ENCODE measurements around the gene MYO15B.

The MYO15B gene

DNA sequence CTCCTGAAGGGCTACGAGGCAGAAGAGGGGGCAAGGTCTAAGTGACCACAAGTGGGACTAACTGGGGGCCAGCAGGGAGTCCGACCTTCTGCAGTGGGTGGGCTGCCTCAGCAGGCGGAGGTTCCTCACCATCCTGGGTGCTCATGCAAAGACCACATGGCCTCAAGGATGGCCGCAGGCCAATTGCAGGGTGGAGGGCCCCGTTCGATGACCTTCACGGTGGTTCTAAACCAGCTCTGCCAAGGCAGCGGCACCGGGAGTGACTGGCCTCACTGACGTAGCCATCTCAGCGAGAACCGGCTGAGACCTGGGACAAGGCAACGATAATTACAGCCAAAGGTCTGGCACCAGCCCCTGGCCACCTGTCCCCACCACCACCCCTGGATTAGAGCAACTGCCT, 51.3 kb downstream of the MYO15B start:
- no peak for TF ChIP-seq REST (IDR thresholded peaks at IDR 0.05; ENCODE audit: insufficient read depth in 1 of 2, low read depth in 2 of 2, low read length in 2 of 2)
- no peak for TF ChIP-seq FOXP2 (optimal IDR thresholded peaks at IDR 0.05; ENCODE audit: borderline replicate concordance, extremely low read depth, extremely low read length, insufficient read depth)
- TF ChIP-seq SIN3A (IDR thresholded peaks at IDR 0.05; ENCODE audit: borderline replicate concordance, insufficient read depth, low read length): no peak
- TF ChIP-seq POLR2AphosphoS5 (IDR thresholded peaks at IDR 0.05; ENCODE audit: low read depth, low read length): no peak
- TF ChIP-seq TAF1 (IDR thresholded peaks at IDR 0.05; ENCODE audit: borderline replicate concordance, insufficient read depth, low read length): no peak

- TF ChIP-seq FOXP2 (optimal IDR thresholded peaks at IDR 0.05; ENCODE audit: borderline replicate concordance, extremely low read depth, extremely low read length, insufficient read depth): no peak
- TF ChIP-seq REST (IDR thresholded peaks at IDR 0.05; ENCODE audit: insufficient read depth in 1 of 2, low read depth in 2 of 2, low read length in 2 of 2): no peak
- no peak for TF ChIP-seq SIN3A (IDR thresholded peaks at IDR 0.05; ENCODE audit: borderline replicate concordance, insufficient read depth, low read length)
- TF ChIP-seq POLR2AphosphoS5 (IDR thresholded peaks at IDR 0.05; ENCODE audit: low read depth, low read length): no peak
- TF ChIP-seq TAF1 (IDR thresholded peaks at IDR 0.05; ENCODE audit: borderline replicate concordance, insufficient read depth, low read length): no peak
Measured at GRCh38 chr17:75639327-75639726, 51.7 kb downstream of the MYO15B start.

DNA sequence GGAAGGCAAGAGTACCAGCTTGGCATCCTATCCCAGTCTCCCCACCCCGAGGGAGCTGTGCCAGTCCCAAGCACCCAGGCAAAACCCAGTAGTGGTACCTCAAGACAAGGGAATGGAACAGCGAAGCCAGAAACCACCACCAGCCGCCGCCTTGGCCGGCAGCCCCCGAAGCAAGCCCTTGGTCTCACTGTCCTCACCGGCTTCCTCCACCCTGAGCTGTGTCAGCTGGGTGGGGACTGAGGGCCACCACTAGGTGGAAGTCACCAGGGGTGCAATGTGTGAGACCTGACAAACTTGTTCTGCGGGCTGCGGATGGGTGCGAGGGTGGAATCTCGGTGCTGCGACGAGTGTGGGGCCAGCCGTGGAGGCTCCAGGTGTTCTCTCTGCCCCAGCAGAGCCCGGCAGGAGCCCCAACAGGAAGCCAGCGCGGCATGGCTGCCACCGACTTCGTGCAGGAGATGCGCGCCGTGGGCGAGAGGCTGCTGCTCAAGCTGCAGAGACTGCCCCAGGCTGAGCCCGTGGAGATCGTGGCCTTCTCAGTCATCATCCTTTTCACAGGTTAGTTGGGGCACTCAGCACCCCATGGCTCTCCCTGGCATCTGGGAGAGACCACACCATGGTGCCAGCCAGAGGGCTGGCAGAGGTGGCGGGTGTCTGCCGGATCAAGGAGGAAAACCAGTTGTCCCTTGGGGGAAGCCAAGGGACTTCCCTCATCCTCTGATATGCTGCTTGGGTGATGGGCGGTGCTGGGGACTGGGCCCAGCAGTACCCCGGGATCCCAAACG, 52.4 kb downstream of the MYO15B start:
- no peak for TF ChIP-seq REST (IDR thresholded peaks at IDR 0.05; ENCODE audit: insufficient read depth in 1 of 2, low read depth in 2 of 2, low read length in 2 of 2)
- no peak for TF ChIP-seq TAF1 (IDR thresholded peaks at IDR 0.05; ENCODE audit: borderline replicate concordance, insufficient read depth, low read length)
- no peak for TF ChIP-seq POLR2AphosphoS5 (IDR thresholded peaks at IDR 0.05; ENCODE audit: low read depth, low read length)
- TF ChIP-seq SIN3A (IDR thresholded peaks at IDR 0.05; ENCODE audit: borderline replicate concordance, insufficient read depth, low read length): no peak

GRCh38 chr17:75640556-75641119, 53.0 kb downstream of the MYO15B start:
- TF ChIP-seq REST (IDR thresholded peaks at IDR 0.05; ENCODE audit: insufficient read depth in 1 of 2, low read depth in 2 of 2, low read length in 2 of 2): no peak
- TF ChIP-seq FOXP2 (optimal IDR thresholded peaks at IDR 0.05; ENCODE audit: borderline replicate concordance, extremely low read depth, extremely low read length, insufficient read depth): no peak
- no peak for TF ChIP-seq POLR2AphosphoS5 (IDR thresholded peaks at IDR 0.05; ENCODE audit: low read depth, low read length)
- TF ChIP-seq SIN3A (IDR thresholded peaks at IDR 0.05; ENCODE audit: borderline replicate concordance, insufficient read depth, low read length): no peak
- no peak for TF ChIP-seq TAF1 (IDR thresholded peaks at IDR 0.05; ENCODE audit: borderline replicate concordance, insufficient read depth, low read length)

Data from PFSK-1 (cell line).